ENCODE measurements around the gene KRT26. TPM values are rescaled to one million over a fixed set of nuclear protein-coding genes. Genes with fewer than 3 reads are reported as not detected.

KRT26 gene
- total and polyA plus RNA-seq, 2 of the 13 experiments (the other 11 are each of a cell fraction or from before 2014, with no cell fraction given) = not detected

DNA sequence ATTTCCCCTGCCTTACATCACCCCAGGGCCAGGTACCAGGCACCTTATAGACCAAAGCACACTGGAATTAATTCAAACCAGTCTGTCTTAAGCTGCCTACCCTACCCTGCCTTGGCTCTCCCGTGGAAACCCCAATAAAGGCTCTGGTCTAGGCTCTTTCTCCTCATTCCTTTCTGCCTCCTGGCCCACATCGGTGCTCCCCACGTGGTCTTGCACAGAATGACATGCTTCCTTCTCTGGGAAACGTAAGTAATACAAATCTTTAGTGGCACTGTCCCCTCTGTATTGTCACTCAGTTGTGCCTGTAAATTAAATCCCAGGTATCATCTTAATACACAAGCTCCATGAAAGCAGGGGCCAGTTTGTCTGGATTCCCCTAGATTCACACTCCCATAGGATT is 33.4 kb downstream of the KRT26 start:
- FAIRE-seq = no peak
- Histone ChIP-seq H4K20me1 (ENCODE audit: insufficient read depth, low read length) (no peaks in the 10 kb centered on the region), H3K27me3 (ENCODE audit: control insufficient read depth in 1 of 2, insufficient read depth in 2 of 2, low read length in 2 of 2) (peaks cover 2 to 8% of the 10 kb centered on the region in 2 experiments; a peak in 1 of 5 replicates), H3K27ac (ENCODE audit: extremely low read length, insufficient read depth, low read length) (no peak overlapping the region), H3K79me2 (ENCODE audit: insufficient read depth, low read length) (no peaks in the 10 kb centered on the region), H3K36me3 (replicated peaks in 1 of 2; ENCODE audit: control insufficient read depth in 1 of 2, insufficient read depth in 2 of 2, low read length in 2 of 2) (no peaks in the 10 kb centered on the region), H3K4me3 (replicated peaks in 1 of 3; ENCODE audit: insufficient read depth in 1 of 3, low read depth in 2 of 3, low read length in 3 of 3) (no peak overlapping the region), H2AFZ (ENCODE audit: low read length) (no peak overlapping the region), H3K4me1 (ENCODE audit: insufficient read depth, low read length) (no peaks in the 10 kb centered on the region), H3K4me2 (ENCODE audit: low read depth, low read length) (no peak overlapping the region), H3K9ac (ENCODE audit: insufficient read depth, low read depth, low read length) (no peak overlapping the region), H3K9me3 (ENCODE audit: low read length) (no peaks in the 10 kb centered on the region)
- intact Hi-C loops (cut with micrococcal nuclease; ENCODE audit: unreplicated experiment) (no loop called here), in situ Hi-C loops (cut with HindIII; ENCODE audit: extremely low pct_ligation_motif_present, low pct_unique_long_range_greater_than_20kb) (no loop called here)
- TF ChIP-seq ZNF720 (CRISPR knock-in tag; IDR thresholded peaks at IDR 0.05) = no peak
- TF ChIP-seq ZFP82 (CRISPR knock-in tag; IDR thresholded peaks at IDR 0.05; ENCODE audit: borderline replicate concordance) = no peak
- peak; percentile 89 for TF ChIP-seq MNT (IDR thresholded peaks at IDR 0.05)
- no peak for TF ChIP-seq ZNF577 (CRISPR knock-in tag; IDR thresholded peaks at IDR 0.05; ENCODE audit: borderline replicate concordance, low read depth)
- 2% methylated on average over 4 of the region's 4 CpGs for WGBS (ENCODE audit: low lambda C conversion rate)
- DNase-seq (ENCODE audit: low spot score) = no peak
- no peak for ATAC-seq
- CTCF ChIA-PET (ENCODE audit: low intra/inter-chr PET ratio, low total read pairs) = no interaction called here
- POLR2A ChIA-PET = no interaction called here
- no TSS peak for BruUV-seq (replicated peaks)

DNA sequence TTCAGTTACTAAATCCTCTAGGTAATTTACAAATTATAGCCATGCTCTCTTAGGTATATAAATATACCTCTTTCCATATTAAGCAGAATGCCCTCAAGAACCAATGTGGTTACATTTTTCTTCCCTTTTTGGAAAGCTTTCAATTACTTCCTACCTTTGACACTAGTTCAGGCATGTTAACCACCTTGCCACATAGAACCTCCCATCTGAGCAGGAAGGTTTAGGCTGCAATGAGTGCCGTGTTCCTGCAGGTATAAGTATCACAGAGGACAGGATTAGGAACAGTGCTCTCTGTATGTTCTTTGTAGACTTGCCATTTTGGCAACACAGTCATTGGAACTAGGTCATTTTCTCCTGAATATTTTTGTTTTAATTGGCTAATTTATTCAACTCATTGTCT is 37.0 kb downstream of the KRT26 start:
- POLR2A ChIA-PET = no interaction called here
- no TSS peak for BruUV-seq (replicated peaks)
- no peak overlapping the region for H3K4me3 ChIP-seq (replicated peaks in 1 of 3; ENCODE audit: insufficient read depth in 1 of 3, low read depth in 2 of 3, low read length in 3 of 3)
- FAIRE-seq (no peak), ATAC-seq (no peak), DNase-seq (ENCODE audit: low spot score) (no peak)
- in situ Hi-C loops (cut with HindIII; ENCODE audit: extremely low pct_ligation_motif_present, low pct_unique_long_range_greater_than_20kb) (no loop called here), intact Hi-C loops (cut with micrococcal nuclease; ENCODE audit: unreplicated experiment) (no loop called here)
- H4K20me1 ChIP-seq (ENCODE audit: insufficient read depth, low read length) = no peaks in the 10 kb centered on the region
- no peak overlapping the region for H3K4me2 ChIP-seq (ENCODE audit: low read depth, low read length)
- H3K27me3 ChIP-seq (ENCODE audit: control insufficient read depth in 1 of 2, insufficient read depth in 2 of 2, low read length in 2 of 2) = 0 out of 5 replicates have a peak, but pooled peaks cover 0 to 2% of the 10 kb centered on the region in 2 experiments
- H2AFZ ChIP-seq (ENCODE audit: low read length) = no peak overlapping the region
- H3K9me3 ChIP-seq (ENCODE audit: low read length) = no peaks in the 10 kb centered on the region
- H3K79me2 ChIP-seq (ENCODE audit: insufficient read depth, low read length) = no peaks in the 10 kb centered on the region
- H3K4me1 ChIP-seq (ENCODE audit: insufficient read depth, low read length) = no peaks in the 10 kb centered on the region
- CTCF ChIA-PET (ENCODE audit: low intra/inter-chr PET ratio, low total read pairs) = no interaction called here
- no peak overlapping the region for H3K27ac ChIP-seq (ENCODE audit: extremely low read length, insufficient read depth, low read length)
- TF ChIP-seq KLF11 (CRISPR knock-in tag; IDR thresholded peaks at IDR 0.05) (no peak), PHF5A (CRISPR knock-in tag; IDR thresholded peaks at IDR 0.05; ENCODE audit: low read depth, unreplicated experiment) (no peak), ZNF503 (CRISPR knock-in tag; IDR thresholded peaks at IDR 0.05) (no peak), ZFP36 (IDR thresholded peaks at IDR 0.05; ENCODE audit: borderline replicate concordance, low read depth, low read length, partially characterized antibody) (no peak)
- H3K9ac ChIP-seq (ENCODE audit: insufficient read depth, low read depth, low read length) = no peak overlapping the region
- H3K36me3 ChIP-seq (replicated peaks in 1 of 2; ENCODE audit: control insufficient read depth in 1 of 2, insufficient read depth in 2 of 2, low read length in 2 of 2) = no peaks in the 10 kb centered on the region
- WGBS (ENCODE audit: low lambda C conversion rate) = 3% methylated on average over 1 of the region's 1 CpG
